ENCODE measurements around the gene CACNA1S.

CACNA1S gene

DNA sequence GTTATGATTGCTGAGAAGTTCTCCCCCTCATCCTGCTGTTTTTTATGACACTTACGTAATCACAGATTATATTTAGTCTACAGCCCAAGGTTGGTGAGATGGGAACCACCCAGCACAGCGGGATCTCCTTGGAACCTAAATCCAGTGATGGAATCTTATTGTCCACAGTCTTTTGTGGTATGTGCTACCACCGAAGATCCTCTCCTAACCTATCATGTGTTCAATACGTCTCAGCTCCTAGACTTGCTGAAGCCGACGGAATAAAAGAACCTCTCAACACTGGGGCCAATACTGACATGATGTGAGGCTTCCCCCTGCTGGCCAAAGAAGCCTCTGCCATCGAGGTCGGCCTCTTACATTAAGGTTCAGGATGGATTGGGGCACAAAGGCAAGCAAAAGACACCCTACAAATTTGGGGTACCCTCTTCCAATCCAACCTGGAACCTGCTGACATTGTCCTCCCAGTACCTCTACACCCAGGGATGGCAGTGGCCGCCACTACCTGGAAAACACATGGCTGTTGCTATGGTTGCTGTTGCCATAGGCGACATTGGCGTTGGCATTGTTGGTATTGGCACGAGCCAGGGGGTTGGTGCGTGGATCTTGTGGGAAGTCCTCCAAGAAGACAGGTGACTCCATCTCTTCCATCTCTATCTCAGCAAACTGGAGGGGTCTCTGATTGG, 69.3 kb downstream of the CACNA1S start:
- TF ChIP-seq, protein P1, sequence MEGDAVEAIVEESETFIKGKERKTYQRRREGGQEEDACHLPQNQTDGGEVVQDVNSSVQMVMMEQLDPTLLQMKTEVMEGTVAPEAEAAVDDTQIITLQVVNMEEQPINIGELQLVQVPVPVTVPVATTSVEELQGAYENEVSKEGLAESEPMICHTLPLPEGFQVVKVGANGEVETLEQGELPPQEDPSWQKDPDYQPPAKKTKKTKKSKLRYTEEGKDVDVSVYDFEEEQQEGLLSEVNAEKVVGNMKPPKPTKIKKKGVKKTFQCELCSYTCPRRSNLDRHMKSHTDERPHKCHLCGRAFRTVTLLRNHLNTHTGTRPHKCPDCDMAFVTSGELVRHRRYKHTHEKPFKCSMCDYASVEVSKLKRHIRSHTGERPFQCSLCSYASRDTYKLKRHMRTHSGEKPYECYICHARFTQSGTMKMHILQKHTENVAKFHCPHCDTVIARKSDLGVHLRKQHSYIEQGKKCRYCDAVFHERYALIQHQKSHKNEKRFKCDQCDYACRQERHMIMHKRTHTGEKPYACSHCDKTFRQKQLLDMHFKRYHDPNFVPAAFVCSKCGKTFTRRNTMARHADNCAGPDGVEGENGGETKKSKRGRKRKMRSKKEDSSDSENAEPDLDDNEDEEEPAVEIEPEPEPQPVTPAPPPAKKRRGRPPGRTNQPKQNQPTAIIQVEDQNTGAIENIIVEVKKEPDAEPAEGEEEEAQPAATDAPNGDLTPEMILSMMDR (IDR thresholded peaks at IDR 0.05; ENCODE audit: insufficient read depth, low read length, missing control alignments), result peak; percentile 84
- POLR2A ChIA-PET, result no interaction called here
- peak; percentile 23 for DNase-seq (ENCODE audit: low read depth, low spot score)
- H3K4me3 ChIP-seq (ENCODE audit: low read depth, low read length), result no peak overlapping the region
- CTCF ChIA-PET, result interaction anchor here (0.6 to 11.8 kb wide), 23 partner anchors 8 to 484 kb away, joined by 3 to 262 read pairs (median 5); partner anchors contain the start of genes CACNA1S and KIF21B

DNA sequence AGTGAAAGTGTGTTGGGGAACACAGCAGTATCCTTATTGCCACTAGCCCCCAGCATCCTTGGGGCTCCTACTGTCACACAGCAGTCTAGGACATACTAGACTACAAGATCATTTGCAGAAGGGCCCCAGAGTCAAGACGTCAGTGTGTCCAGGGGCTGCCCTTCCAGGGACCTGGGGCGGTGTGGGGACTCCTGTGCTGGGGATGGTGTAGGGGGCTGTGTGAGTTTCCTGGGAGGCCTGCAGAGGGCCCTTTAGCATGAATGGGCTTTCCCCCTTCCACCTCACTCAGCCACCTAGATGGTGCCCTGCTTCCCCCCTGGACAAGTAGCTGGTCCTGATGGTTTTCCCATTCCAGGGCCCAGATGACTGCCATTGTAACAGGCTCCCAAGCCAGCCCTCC, 71.2 kb downstream of the CACNA1S start:
- no peak overlapping the region for H3K4me3 ChIP-seq (ENCODE audit: low read depth, low read length)
- ChIA-PET CTCF (interaction anchor here (1.2 to 11.8 kb wide), 10 partner anchors 11 to 482 kb away, joined by 3 to 262 read pairs (median 8); partner anchors contain the start of gene KIF21B), POLR2A (no interaction called here)
- TF ChIP-seq, protein P1 (IDR thresholded peaks at IDR 0.05; ENCODE audit: insufficient read depth, low read length, missing control alignments), result no peak
- no peak for DNase-seq (ENCODE audit: low read depth, low spot score)

DNA sequence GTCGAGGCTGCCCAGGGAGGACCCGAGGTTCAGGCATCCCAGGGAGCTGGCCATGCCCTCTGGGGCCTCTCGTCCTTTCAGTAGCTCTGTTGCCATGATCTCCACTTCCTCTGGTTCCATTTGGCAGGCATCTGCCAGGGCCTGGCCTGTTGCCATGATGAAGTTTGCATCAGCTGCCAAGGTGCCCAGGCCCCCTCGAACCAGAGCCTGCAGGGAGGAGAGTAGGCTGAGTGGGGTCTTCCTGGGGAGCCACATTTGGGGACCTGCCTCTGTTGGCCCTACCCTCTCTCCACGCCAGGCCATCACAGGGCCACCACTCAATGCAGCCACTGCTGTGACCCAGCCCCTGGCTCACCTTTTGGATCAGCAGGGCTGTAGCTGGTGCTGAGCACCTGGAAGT, 72.3 kb downstream of the CACNA1S start:
- TF ChIP-seq, protein P1 (IDR thresholded peaks at IDR 0.05; ENCODE audit: insufficient read depth, low read length, missing control alignments), result no peak
- no peak overlapping the region for H3K4me3 ChIP-seq (ENCODE audit: low read depth, low read length)
- DNase-seq (ENCODE audit: low read depth, low spot score), result no peak
- CTCF ChIA-PET, result interaction anchor here (0.8 to 11.8 kb wide), 8 partner anchors 10 to 418 kb away, joined by 3 to 262 read pairs (median 4); partner anchors contain the start of gene KIF21B
- POLR2A ChIA-PET, result no interaction called here

DNA sequence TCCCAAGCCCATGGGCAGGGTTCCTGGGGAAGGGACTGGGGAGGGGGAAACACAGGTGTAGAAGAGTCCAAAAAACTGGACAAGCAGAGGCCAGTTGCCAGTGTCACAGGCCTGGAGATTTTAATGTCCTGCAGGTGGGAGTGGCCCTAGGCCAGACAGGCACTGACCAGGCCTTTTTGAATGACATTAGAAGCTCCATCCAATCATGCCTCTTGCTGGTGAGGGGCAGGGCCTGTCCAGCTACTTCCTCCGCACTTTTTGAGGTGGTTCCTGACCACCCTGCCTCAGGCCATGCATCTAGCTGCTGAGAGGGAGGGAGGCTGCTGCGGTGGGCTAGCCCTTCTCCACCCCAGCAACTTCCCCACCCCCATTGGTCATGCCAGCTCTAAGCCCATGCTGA, 72.8 kb downstream of the CACNA1S start:
- CTCF ChIA-PET, result interaction anchor here (0.8 to 11.8 kb wide), 8 partner anchors 10 to 417 kb away, joined by 3 to 262 read pairs (median 4); partner anchors contain the start of gene KIF21B
- TF ChIP-seq, protein P1 (IDR thresholded peaks at IDR 0.05; ENCODE audit: insufficient read depth, low read length, missing control alignments), result no peak
- H3K4me3 ChIP-seq (ENCODE audit: low read depth, low read length), result no peak overlapping the region
- no peak for DNase-seq (ENCODE audit: low read depth, low spot score)
- POLR2A ChIA-PET, result no interaction called here

DNA sequence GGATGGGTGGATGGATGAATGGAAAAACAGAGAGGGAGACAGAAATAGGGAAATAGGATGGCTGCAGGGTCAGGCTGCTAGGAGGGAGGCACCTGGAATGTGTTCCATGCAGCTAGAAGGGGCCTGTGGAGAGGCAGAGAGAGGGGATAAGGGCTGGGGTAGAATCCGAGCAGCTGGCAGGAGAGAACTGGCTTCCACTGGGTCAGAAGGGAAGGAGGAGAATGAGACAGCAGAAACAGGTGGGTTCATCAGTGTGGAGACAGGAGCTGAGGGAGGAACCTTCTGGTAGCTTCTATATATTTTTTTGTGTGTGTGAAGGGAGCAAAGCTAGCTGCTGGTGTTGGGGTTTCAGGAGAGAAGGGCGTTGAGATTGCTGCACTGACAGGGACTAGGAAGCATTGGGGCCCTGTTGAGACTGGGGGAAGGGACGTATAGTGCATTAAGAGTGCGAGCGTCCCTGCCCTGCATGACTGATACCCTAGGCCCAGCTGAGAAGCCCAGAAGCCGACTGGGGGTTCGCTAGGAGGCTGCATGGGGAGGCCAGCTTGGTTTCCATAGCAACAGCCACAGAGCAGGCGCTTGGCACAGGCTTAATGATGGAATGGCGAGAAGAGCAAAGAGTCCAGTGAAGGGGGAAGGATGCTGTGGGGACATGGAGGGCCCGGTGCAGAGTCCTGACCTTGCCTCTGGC, 73.9 kb downstream of the CACNA1S start:
- ChIA-PET POLR2A (no interaction called here), CTCF (interaction anchor here (1.1 to 11.8 kb wide), 3 partner anchors 12 to 480 kb away, joined by 4 to 262 read pairs (median 125); partner anchors contain the start of gene KIF21B)
- TF ChIP-seq, protein P1 (IDR thresholded peaks at IDR 0.05; ENCODE audit: insufficient read depth, low read length, missing control alignments), result no peak
- DNase-seq (ENCODE audit: low read depth, low spot score), result no peak
- no peak overlapping the region for H3K4me3 ChIP-seq (ENCODE audit: low read depth, low read length)
